8988T (cell line): ENCODE data around the gene KCNQ2.
"Not testable (repeated sequence)": the region's sequence is repeated elsewhere in the genome, so short reads cannot be mapped to it uniquely, and the experiment has no call there.

Experiments
- DNase-seq: peaks from one replicate; pipeline ENCODE4 v3.0.0; 2011

The KCNQ2 gene

GRCh38 chr20:63488315-63489251 is 16.1 kb upstream of the KCNQ2 start:
- no peak for DNase-seq

GRCh38 chr20:63487781-63488241 is 15.4 kb upstream of the KCNQ2 start:
- DNase-seq, result no peak

- no peak for DNase-seq
Observed at GRCh38 chr20:63487116-63487764, 14.8 kb upstream of the KCNQ2 start.

GRCh38 chr20:63486300-63486855 is 13.9 kb upstream of the KCNQ2 start:
- no peak for DNase-seq

- DNase-seq, result no peak
Observed at GRCh38 chr20:63484651-63485403, 12.4 kb upstream of the KCNQ2 start.

- DNase-seq, result no peak
Observed at GRCh38 chr20:63484236-63484635, 11.8 kb upstream of the KCNQ2 start.

GRCh38 chr20:63483834-63484233 is 11.4 kb upstream of the KCNQ2 start:
- DNase-seq, result no peak

- DNase-seq, result no peak
Observed at GRCh38 chr20:63482021-63482587, 9.6 kb upstream of the KCNQ2 start.

- no peak for DNase-seq
Observed at GRCh38 chr20:63481503-63481902, 9.0 kb upstream of the KCNQ2 start.

GRCh38 chr20:63479695-63480419 is 7.4 kb upstream of the KCNQ2 start:
- DNase-seq, result not testable (repeated sequence)

GRCh38 chr20:63478346-63479302 is 6.2 kb upstream of the KCNQ2 start:
- no peak for DNase-seq

GRCh38 chr20:63477944-63478343 is 5.5 kb upstream of the KCNQ2 start:
- no peak for DNase-seq

GRCh38 chr20:63477061-63477616 is 4.7 kb upstream of the KCNQ2 start:
- DNase-seq, result no peak

GRCh38 chr20:63475209-63475608 is 2.8 kb upstream of the KCNQ2 start:
- DNase-seq, result no peak

- DNase-seq, result no peak
Observed at GRCh38 chr20:63473555-63474449, 1.3 kb upstream of the KCNQ2 start.

- no peak for DNase-seq
Observed at GRCh38 chr20:63472862-63473390, 471 bp upstream of the KCNQ2 start.

- no peak for DNase-seq
Observed at GRCh38 chr20:63471717-63471980, 806 bp downstream of the KCNQ2 start.

GRCh38 chr20:63471002-63471716 is 1.3 kb downstream of the KCNQ2 start:
- DNase-seq, result no peak

GRCh38 chr20:63470410-63470809 is 2.0 kb downstream of the KCNQ2 start:
- DNase-seq, result no peak
